IgD-negative memory B cell (primary cell): ENCODE data around the gene ANKRD36C. TPM values are rescaled to one million over a fixed set of nuclear protein-coding genes. Genes with fewer than 3 reads are reported as not detected.
"Not testable (repeated sequence)": the region's sequence is repeated elsewhere in the genome, so short reads cannot be mapped to it uniquely, and the experiment has no call there.

Experiments
- H3K27ac Mint-ChIP-seq, 3 donors: one replicate each; pipeline ENCODE4 v1.8.0; 2020 to 2022; ENCODE audit warnings: mild to moderate bottlenecking in 3 of 3, mixed read lengths in 3 of 3, moderate library complexity in 1 of 3
- H3K27me3 Mint-ChIP-seq: one replicate; pipeline ENCODE4 v1.8.0; 2021; ENCODE audit warnings: mixed read lengths
- H3K36me3 Mint-ChIP-seq: one replicate; pipeline ENCODE4 v1.8.0; 2020; ENCODE audit warnings: mild to moderate bottlenecking, mixed read lengths
- H3K4me1 Mint-ChIP-seq, 3 donors: one replicate each; pipeline ENCODE4 v1.8.0; 2020 to 2022; ENCODE audit warnings: mixed read lengths in 3 of 3, mild to moderate bottlenecking in 1 of 3
- H3K4me3 Mint-ChIP-seq, 4 donors: one replicate each; pipeline ENCODE4 v1.8.0; 2020 to 2022; ENCODE audit warnings: mild to moderate bottlenecking in 4 of 4, mixed read lengths in 4 of 4, moderate library complexity in 3 of 4
- H3K9me3 Mint-ChIP-seq, 3 donors: one replicate each; pipeline ENCODE4 v1.8.0; 2020 to 2021; ENCODE audit warnings: mixed read lengths in 3 of 3, mild to moderate bottlenecking in 1 of 3
- polyA plus RNA-seq: library from polyadenylated mRNA; unstranded; fragments of 300-500 nt; fragmentation: Illumina TruSeq; gene quantifications from one replicate; pipeline ENCODE4 v1.2.3, GENCODE V29; 2021

ANKRD36C gene
- polyA plus RNA-seq, 1 donor from 2014 or later: 15.6 TPM

DNA sequence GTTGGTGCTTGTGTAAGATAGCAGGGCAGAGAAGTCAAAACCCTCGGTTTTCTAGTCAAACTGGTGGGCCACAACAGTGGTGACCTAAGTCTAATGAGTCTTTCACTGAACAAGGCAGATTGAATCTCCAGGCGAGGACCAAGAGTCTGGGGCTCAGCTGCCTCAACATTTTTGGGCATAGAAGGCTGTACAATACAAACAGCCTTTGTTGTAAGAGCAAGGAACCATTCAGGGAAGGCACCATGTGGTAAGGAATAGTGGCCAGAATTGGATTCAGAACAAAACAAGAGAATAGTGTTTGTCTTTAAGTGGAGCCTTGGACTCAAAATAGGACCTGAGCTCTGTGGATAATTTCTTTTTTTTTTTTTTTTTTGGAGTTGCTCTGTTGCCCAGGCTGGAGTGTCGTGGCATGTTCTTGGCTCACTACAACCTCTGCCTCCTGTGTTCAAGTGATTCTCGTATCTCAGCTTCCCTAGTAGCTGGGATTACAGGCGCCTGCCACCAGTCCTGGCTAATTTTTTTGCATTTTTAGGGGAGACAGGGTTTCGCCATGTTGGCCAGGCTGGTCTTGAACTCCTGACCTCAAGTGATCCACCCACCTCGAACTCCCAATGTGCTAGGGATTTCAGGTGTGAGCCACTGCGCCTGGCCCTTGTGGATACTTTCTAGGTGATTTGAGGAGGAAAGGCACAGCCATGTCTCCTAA is 20.6 kb upstream of the ANKRD36C start:
- H3K27ac Mint-ChIP-seq: peak overlapping the region in 1 of 3 donors; percentile 86
- H3K4me3 Mint-ChIP-seq, H3K9me3 Mint-ChIP-seq, H3K4me1 Mint-ChIP-seq, H3K27me3 Mint-ChIP-seq, H3K36me3 Mint-ChIP-seq: not testable (repeated sequence)

DNA sequence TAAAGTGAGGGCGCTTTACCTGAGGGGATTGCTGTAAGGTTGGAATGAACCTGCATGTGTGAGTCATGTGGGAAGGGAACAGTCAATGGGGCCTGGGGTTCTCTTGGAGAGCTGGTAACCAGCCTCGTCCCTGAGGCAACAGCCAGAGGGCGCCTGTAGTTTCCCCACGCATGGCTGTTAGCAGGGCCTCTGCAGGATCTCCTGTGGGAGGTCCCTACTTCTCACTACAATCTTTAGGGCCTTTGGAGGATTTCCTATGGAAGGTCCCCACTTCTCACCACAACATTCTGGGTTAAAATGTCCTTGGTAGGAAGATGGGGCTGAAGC is 19.5 kb upstream of the ANKRD36C start:
- not testable (repeated sequence) for H3K27ac Mint-ChIP-seq, H3K36me3 Mint-ChIP-seq, H3K27me3 Mint-ChIP-seq, H3K9me3 Mint-ChIP-seq, H3K4me1 Mint-ChIP-seq
- peak overlapping the region in 3 of 4 donors; percentile 58 to 83 (median 61) for H3K4me3 Mint-ChIP-seq

DNA sequence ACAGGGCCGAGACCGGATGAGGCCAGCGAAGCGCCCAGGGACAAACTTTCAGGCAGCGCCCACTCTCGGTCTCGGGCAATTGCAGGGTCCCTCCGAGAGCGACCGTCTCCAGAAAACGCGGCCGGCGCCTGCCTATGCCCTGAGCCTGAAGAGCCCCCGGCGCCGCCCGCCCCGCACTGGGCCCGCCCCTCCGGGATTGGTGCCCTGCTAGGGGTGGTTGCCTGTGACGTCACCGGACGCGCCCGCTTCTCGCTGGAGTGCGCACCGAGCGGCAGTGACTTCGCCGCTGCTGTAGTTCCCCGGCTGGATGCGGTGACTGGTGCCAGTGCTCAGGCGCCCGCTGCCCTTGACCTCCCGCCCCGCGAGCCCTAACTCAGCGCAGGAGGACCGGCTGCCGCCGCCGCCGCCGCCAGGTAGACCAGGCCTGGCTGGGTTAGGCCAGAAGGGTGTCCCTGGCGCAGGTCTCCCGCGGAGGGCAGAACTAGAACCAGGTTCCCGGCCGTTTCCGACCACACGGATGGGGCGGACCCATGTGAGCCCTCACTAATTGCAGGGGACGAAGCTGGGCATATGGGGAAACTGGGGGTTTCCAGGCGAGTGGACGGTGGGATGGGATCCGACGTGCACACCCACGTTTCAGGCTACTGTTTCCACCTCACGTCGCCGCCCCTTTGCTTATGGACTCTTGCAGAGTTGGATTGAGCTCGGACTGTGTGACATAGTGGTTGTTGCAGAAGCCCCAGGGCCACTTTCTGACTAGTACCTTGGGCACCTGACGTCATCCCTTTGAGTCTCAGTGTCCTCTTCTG is 18.9 kb upstream of the ANKRD36C start:
- H3K27ac Mint-ChIP-seq: peak overlapping the region in 2 of 3 donors; percentile 34 to 92
- H3K36me3 Mint-ChIP-seq, H3K9me3 Mint-ChIP-seq, H3K4me1 Mint-ChIP-seq, H3K27me3 Mint-ChIP-seq: not testable (repeated sequence)
- H3K4me3 Mint-ChIP-seq: peak overlapping the region; percentile 58 to 86 (median 83)

DNA sequence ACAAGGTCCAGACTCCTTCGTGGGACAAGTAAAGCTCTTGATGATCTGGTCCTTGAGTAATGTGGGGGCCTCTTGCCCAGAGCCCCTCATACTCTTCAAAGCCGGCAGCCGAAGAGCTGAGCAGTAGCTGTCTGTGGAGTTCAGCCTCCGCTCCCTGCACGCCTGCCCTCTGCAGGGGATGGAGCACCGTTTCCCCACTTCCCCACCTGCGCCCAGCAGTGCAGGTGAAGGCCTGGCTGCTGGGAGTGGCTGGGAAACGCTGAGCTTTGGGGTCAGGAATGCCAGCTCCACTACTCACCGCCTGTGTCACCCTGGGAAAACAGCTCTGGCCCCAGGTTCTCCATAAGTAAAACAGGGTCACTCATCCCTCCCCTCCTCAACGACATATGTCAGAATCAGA is 18.2 kb upstream of the ANKRD36C start:
- H3K4me1 Mint-ChIP-seq, H3K27me3 Mint-ChIP-seq, H3K9me3 Mint-ChIP-seq, H3K36me3 Mint-ChIP-seq: not testable (repeated sequence)
- H3K27ac Mint-ChIP-seq: peak overlapping the region in 2 of 3 donors; percentile 34 to 92
- peak overlapping the region; percentile 38 to 86 (median 83) for H3K4me3 Mint-ChIP-seq

DNA sequence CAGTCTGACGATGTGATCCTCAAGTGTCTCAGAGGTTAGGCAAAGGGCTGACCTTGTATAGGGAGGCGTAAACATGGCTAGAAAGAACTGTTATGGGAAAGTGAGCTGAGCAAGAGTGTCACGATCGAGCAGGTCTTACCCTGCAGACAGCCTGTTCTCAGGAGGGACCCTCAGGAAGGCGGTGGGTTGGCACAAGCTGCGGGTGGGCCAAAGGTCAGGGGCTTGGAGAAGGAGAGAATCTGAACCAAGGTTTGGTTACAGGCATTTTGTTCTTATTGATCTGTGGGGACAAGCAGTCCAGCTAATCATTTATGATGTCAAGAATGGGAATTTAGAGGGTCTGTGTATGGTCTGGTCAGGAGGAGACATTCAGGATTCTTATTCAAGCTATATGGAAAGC is 16.4 kb upstream of the ANKRD36C start:
- H3K27ac Mint-ChIP-seq: peak overlapping the region in 1 of 3 donors; percentile 3
- H3K36me3 Mint-ChIP-seq, H3K9me3 Mint-ChIP-seq, H3K27me3 Mint-ChIP-seq, H3K4me1 Mint-ChIP-seq: not testable (repeated sequence)
- H3K4me3 Mint-ChIP-seq: peak overlapping the region in 2 of 4 donors; percentile 49 to 62

DNA sequence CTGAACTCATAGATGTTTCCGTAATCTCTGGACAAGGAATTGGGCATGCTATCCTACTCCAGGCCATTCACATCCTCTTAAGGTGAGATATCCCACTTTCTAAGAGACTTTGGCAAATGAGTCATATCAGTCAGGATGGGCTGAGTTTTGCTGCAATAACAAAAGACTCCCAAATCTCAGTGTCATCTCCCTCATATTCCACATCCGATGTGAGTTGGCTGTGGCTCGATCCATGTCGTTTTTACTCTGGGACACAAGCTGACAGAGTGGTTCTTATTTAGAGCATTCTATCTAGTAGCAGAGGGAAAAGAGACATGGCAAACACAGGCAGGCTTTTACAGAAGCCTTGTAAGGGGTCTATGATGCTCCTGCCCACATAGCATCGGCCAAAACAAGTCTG is 14.6 kb upstream of the ANKRD36C start:
- peak overlapping the region in 1 of 4 donors; percentile 42 for H3K4me3 Mint-ChIP-seq
- not testable (repeated sequence) for H3K27ac Mint-ChIP-seq, H3K4me1 Mint-ChIP-seq, H3K27me3 Mint-ChIP-seq, H3K9me3 Mint-ChIP-seq, H3K36me3 Mint-ChIP-seq

DNA sequence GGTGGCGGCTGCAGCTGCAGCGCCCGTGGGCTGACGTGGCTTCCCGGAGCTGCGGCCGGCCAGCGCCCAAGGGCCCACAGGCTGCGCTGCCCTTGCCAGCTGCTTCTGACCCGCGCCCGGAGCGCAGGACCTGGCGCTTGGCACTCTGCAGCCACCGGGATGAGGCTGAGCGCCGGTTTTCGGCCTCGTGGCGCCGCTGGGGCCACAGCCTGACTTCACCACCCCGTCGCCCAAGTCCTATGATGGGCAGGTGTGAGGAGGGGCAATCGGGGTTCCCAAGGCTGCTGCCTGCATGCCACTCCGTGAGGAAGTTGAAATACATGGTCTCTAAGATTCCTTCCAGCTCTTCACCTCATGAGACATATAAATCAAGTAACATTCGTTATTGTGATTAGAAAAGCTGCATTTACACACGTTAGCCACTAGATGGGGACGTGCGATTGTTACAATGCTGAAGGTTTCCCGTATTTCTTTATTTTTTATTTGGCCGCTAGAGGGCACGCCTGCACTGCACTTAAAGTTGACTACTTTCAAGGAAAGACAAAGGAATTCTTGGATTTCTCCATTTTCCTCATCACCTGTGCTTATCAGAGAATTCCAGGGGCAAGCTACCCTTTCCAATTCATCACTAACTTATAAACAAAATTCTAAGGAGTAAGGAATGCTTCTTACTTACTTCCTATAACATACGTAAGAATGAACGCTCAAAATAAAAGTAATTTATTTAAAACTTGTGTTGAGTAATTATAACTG is 1.1 kb upstream of the ANKRD36C start:
- Mint-ChIP-seq H3K4me3 (peak overlapping the region; percentile 86 to 95 (median 92)), H3K27ac (peak overlapping the region; percentile 43 to 90 (median 68))
- not testable (repeated sequence) for H3K36me3 Mint-ChIP-seq, H3K9me3 Mint-ChIP-seq, H3K27me3 Mint-ChIP-seq, H3K4me1 Mint-ChIP-seq

DNA sequence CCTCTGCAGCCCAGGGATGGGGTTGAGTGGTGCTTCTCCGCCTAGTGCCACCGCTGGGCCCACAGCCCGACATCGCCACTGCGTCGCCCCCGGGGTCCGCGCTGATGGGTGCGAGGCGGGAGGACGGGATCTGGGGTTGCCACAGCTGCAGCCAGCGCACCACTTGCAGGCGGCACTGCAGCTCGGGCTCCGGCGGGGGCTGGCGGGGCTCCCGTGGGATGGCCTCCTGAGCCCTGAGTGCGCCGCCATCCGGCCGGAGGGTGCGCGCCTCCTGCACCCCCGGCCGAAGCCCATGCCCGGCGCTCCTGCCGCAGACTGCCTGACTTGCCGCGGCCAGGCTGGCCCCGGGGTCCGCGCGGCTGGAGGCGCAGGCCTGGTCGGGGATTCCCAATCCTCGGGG is 478 bp upstream of the ANKRD36C start:
- H3K27me3 Mint-ChIP-seq, H3K9me3 Mint-ChIP-seq, H3K4me1 Mint-ChIP-seq, H3K36me3 Mint-ChIP-seq: not testable (repeated sequence)
- Mint-ChIP-seq H3K4me3 (peak overlapping the region; percentile 86 to 99 (median 93)), H3K27ac (peak overlapping the region in 1 of 3 donors; percentile 99)

DNA sequence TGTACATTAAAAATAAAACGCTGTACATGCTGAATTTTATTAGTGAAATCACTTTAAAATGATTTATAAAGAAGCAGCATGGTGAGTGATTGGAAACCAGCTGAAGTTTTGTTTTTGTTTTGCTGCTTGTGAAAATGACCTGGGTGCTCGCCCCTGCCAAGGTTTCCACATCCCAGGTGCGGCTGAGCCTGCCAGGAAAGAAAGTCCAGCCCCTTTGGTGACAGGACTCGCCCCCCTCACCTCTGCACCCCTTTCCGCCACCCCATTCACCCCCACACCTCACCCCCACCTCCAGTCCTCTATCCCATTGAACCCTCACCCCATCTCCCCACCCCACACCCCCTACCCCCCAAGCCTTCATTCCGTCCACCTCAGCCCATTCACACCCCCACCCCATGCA is 740 bp downstream of the ANKRD36C start:
- H3K4me1 Mint-ChIP-seq, H3K27me3 Mint-ChIP-seq, H3K36me3 Mint-ChIP-seq, H3K9me3 Mint-ChIP-seq: not testable (repeated sequence)
- peak overlapping the region in 1 of 4 donors; percentile 17 for H3K4me3 Mint-ChIP-seq
- H3K27ac Mint-ChIP-seq: peak overlapping the region in 2 of 3 donors; percentile 99

DNA sequence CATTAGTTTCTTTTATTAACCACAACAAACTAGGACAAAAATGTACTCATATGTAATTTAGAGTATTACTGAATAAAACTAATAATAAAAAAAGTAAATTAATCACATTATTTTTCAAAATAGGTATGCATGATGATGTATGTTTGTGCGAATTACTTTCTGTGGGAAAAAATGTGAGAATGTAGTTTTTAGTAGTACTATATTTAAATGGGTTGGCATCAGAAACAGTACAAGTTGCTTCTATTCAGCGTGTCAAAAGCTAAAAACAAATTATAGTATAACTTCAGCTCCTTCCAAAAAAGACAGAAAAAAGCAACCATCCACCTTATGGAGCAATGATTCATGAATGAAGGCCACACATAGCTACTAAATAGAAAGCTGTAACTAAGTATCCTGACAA is 40.0 kb downstream of the ANKRD36C start:
- not testable (repeated sequence) for H3K9me3 Mint-ChIP-seq, H3K4me1 Mint-ChIP-seq, H3K27me3 Mint-ChIP-seq, H3K36me3 Mint-ChIP-seq, H3K27ac Mint-ChIP-seq, H3K4me3 Mint-ChIP-seq

DNA sequence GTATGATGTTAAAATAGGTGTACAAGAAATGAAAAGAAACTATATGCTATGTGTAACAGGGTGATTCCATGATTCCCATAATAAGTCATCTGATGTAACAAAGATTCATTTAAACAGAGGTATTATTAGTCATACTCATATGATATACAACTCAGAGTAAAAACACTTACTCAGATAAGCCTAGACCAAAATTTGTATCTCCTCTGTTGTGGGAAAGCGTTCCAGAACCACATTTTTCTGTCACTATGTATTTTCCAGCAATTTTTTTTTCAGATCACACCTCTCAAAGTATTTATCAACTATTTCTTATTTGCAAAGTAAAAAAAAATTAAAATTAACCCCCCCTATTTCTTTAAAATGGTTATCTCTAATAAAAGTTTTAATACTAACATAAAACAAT is 43.6 kb downstream of the ANKRD36C start:
- H3K36me3 Mint-ChIP-seq, H3K4me1 Mint-ChIP-seq, H3K27ac Mint-ChIP-seq, H3K9me3 Mint-ChIP-seq, H3K4me3 Mint-ChIP-seq, H3K27me3 Mint-ChIP-seq: not testable (repeated sequence)

DNA sequence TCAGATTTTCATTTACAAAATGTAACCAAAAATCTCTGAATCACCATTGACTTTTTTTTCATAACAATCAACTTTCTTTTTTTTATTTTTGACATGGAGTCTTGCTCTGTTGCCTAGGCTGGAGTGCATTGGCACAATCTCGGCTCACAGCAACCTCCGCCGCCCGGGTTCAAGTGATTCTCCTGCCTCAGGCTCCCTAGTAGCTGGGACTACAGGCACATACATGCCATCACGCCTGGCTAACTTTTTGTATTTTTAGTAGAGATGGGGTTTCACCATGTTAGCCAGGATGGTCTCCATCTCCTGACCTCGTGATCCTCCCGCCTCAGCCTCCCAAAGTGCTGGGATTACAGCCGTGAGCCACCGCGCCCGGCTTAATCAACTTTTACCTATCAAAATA is 51.7 kb downstream of the ANKRD36C start:
- peaks cover 12% of the 10 kb centered on the region for H3K36me3 Mint-ChIP-seq
- H3K27ac Mint-ChIP-seq, H3K9me3 Mint-ChIP-seq, H3K4me3 Mint-ChIP-seq, H3K4me1 Mint-ChIP-seq, H3K27me3 Mint-ChIP-seq: not testable (repeated sequence)

DNA sequence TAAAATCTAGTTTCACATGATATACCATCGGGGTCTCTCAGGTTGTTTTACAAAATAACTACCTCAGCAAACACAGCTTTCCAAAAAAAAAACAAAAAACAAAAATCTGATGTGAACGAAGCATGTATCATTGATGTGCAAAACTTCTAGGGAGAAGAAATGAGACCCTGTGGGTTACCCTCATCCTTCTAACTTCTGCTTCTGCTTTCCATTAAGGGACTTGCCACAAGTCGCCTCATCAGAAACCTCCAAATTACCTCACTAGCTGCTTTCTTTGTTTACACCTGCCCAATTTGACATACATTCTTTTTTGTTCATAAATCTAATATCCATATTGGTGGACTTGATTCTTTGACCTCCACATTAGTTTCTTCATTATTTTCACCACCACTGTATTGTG is 60.9 kb downstream of the ANKRD36C start:
- H3K27me3 Mint-ChIP-seq, H3K9me3 Mint-ChIP-seq, H3K4me3 Mint-ChIP-seq, H3K4me1 Mint-ChIP-seq, H3K36me3 Mint-ChIP-seq: not testable (repeated sequence)
- peak overlapping the region in 1 of 3 donors; percentile 9 for H3K27ac Mint-ChIP-seq

DNA sequence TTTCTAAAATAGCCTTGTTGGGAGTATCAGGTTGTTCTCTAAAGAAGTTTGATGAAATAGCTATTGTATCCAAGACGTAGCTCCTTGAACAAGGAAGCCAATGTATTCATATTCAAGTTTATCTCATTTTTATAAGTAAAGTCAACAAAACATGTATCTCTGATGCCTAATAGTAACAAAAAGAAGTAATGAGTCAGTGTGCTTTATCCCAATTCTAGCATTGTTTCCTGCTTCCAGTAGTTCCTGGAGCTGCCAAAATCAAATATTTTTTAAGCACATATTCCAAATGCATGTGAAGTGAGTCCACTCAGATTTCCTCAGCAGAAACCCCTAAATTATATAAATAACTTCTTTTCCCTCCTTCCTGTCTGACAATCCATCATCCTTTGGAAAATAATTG is 74.6 kb downstream of the ANKRD36C start:
- not testable (repeated sequence) for H3K27ac Mint-ChIP-seq, H3K9me3 Mint-ChIP-seq, H3K27me3 Mint-ChIP-seq, H3K4me3 Mint-ChIP-seq, H3K4me1 Mint-ChIP-seq, H3K36me3 Mint-ChIP-seq

DNA sequence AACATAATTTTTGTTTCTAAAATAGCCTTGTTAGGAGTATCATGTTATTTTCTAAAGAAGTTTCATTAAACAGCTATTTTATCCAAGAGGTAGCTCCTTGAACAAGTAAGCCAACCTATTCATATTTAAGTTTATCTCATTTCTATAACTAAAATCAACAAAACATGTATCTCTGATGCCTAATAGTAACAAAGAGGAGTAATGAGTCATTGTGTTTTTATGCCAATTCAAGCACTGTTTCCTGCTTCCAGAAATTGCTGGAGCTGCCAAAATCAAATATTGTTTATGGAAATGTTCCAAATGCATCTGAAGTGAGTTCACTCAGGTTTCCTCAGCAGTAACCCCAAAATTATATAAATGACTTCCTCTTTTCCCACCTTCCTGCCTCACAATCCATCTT is 76.5 kb downstream of the ANKRD36C start:
- H3K4me3 Mint-ChIP-seq, H3K27ac Mint-ChIP-seq, H3K36me3 Mint-ChIP-seq: not testable (repeated sequence)

DNA sequence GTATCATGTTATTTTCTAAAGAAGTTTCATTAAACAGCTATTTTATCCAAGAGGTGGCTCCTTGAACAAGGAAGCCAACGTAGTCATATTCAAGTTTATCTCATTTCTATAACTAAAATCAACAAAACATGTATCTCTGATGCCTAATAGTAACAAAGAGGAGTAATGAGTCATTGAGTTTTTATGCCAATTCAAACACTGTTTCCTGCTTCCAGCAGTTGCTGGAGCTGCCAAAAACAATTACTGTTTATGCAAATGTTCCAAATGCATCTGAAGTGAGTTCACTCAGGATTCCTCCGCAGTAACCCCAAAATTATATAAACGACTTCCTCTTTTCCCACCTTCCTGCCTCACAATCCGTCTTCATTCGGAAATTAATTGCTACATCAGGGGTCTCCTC is 80.2 kb downstream of the ANKRD36C start:
- not testable (repeated sequence) for H3K4me1 Mint-ChIP-seq, H3K27ac Mint-ChIP-seq, H3K9me3 Mint-ChIP-seq, H3K4me3 Mint-ChIP-seq, H3K27me3 Mint-ChIP-seq, H3K36me3 Mint-ChIP-seq

More for the DNA sequence above, 76.5 kb downstream of the ANKRD36C start:
- H3K27me3 Mint-ChIP-seq, H3K4me1 Mint-ChIP-seq, H3K9me3 Mint-ChIP-seq: not testable (repeated sequence)
